RWPE2 (cell line): ENCODE results near the gene NCAN.
"Not testable (repeated sequence)": the region's sequence is repeated elsewhere in the genome, so short reads cannot be mapped to it uniquely, and the experiment has no call there.

ENCODE experiments used
- ATAC-seq: fragments of 200-7000 bp; cut with Tn5 transposase; 3 replicates; pipeline ENCODE4 v1.9.1; 2021; ENCODE audit warnings: low read depth
- DNase-seq: peaks from one replicate; pipeline ENCODE4 v3.0.0-alpha.2; 2020; ENCODE audit warnings: low spot score
- H3K27ac ChIP-seq: fragments of 450-650 bp; 2 replicates; pipeline ENCODE4 v1.5.1; 2017; ENCODE audit warnings: mild to moderate bottlenecking; ENCODE audit not compliant: poor library complexity, severe bottlenecking
- H3K27me3 ChIP-seq: fragments of 250-450 bp; sonication (Bioruptor Pico); 2 replicates; pipeline ENCODE4 v1.5.1; 2021; ENCODE audit warnings: mild to moderate bottlenecking, moderate library complexity; ENCODE audit not compliant: insufficient read depth, poor library complexity, severe bottlenecking
- H3K36me3 ChIP-seq: fragments of 250-450 bp; sonication (Bioruptor Pico); 2 replicates; pipeline ENCODE4 v1.5.1; 2020; ENCODE audit warnings: low read depth, mild to moderate bottlenecking, moderate library complexity
- H3K4me1 ChIP-seq: fragments of 250-450 bp; sonication (Bioruptor Pico); 2 replicates; pipeline ENCODE4 v1.5.1; 2021; ENCODE audit warnings: mild to moderate bottlenecking, moderate library complexity; ENCODE audit not compliant: insufficient read depth, poor library complexity, severe bottlenecking
- H3K4me3 ChIP-seq: fragments of 250-450 bp; sonication (Bioruptor Pico); 2 replicates; pipeline ENCODE4 v1.5.1; 2021; ENCODE audit warnings: mild to moderate bottlenecking, moderate library complexity; ENCODE audit not compliant: severe bottlenecking
- H3K9me3 ChIP-seq: fragments of 250-450 bp; sonication (Bioruptor Pico); 2 replicates; pipeline ENCODE4 v1.5.1; 2021; ENCODE audit warnings: mild to moderate bottlenecking, moderate library complexity; ENCODE audit not compliant: severe bottlenecking
- TF ChIP-seq, protein P1 (sequence below): fragments of 450-650 bp; IDR thresholded peaks from one replicate; pipeline ENCODE4 v1.5.1; 2017; ENCODE audit warnings: mild to moderate bottlenecking, moderate library complexity; ENCODE audit not compliant: poor library complexity, severe bottlenecking

NCAN gene

DNA sequence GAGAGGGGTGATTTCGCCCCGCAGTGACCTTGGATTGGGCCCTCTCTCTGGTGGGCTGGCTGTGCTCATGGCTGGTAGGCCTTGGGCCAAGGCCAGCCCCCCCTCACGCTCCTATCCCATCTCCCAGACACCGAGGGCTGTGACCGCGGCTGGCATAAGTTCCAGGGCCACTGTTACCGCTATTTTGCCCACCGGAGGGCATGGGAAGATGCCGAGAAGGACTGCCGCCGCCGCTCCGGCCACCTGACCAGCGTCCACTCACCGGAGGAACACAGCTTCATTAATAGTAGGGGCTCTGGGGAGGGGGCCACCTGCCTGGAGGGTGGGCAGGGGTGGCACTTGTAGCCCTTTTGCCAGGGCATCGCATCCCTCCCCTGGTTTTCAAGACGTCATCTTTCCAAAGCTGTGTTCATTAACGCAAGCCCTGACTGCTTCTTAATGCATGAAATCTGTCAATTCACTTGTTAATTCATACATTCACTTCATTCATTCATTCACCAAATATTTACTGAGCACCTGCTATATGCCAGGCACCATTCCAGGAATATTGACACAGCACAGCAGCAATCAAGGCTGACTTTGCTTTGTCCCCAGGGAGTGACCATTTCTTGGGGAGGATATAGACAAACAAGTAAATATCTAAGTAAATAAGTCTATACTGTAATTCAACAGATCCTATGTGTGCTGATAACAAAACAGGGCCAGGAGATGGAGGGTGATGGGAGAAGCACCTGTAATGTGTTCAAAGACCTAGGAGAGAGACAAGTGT is 26.6 kb downstream of the NCAN start:
- ATAC-seq, result no peak
- no peaks in the 10 kb centered on the region for H3K4me1 ChIP-seq

DNA sequence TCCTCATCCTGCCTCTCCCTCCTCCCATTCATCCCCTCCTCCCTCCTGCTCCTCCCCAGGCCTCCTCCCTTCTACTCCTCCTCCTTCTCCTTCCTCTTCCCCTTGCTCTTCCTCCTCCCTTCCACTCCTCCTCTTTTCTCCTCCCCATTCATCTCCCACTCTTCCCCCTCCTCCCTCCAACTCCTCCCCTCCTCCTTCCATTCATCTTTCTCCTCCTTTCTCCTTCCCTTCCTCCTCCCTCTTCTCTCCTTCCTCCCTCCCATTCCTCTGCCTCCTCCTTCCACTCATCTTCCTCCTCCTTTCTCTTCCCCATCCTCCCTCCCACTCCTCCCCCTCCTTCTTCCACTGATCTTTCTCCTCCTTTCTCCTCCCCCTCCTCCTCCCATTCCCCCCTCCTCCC is 27.9 kb downstream of the NCAN start:
- Histone ChIP-seq H3K4me3 (no peak overlapping the region), H3K9me3 (peaks cover 5% of the 10 kb centered on the region), H3K36me3 (no peaks in the 10 kb centered on the region), H3K4me1 (no peaks in the 10 kb centered on the region), H3K27me3 (no peaks in the 10 kb centered on the region), H3K27ac (no peak overlapping the region)
- DNase-seq (no peak), ATAC-seq (no peak)
- TF ChIP-seq, protein P1, sequence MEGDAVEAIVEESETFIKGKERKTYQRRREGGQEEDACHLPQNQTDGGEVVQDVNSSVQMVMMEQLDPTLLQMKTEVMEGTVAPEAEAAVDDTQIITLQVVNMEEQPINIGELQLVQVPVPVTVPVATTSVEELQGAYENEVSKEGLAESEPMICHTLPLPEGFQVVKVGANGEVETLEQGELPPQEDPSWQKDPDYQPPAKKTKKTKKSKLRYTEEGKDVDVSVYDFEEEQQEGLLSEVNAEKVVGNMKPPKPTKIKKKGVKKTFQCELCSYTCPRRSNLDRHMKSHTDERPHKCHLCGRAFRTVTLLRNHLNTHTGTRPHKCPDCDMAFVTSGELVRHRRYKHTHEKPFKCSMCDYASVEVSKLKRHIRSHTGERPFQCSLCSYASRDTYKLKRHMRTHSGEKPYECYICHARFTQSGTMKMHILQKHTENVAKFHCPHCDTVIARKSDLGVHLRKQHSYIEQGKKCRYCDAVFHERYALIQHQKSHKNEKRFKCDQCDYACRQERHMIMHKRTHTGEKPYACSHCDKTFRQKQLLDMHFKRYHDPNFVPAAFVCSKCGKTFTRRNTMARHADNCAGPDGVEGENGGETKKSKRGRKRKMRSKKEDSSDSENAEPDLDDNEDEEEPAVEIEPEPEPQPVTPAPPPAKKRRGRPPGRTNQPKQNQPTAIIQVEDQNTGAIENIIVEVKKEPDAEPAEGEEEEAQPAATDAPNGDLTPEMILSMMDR, result no peak

More for the DNA sequence above, 26.6 kb downstream of the NCAN start:
- H3K27me3 ChIP-seq, result no peaks in the 10 kb centered on the region
- TF ChIP-seq, protein P1, result no peak
- H3K9me3 ChIP-seq, result peaks cover 11% of the 10 kb centered on the region
- no peak overlapping the region for H3K27ac ChIP-seq
- no peak overlapping the region for H3K4me3 ChIP-seq
- H3K36me3 ChIP-seq, result no peaks in the 10 kb centered on the region
- no peak for DNase-seq

DNA sequence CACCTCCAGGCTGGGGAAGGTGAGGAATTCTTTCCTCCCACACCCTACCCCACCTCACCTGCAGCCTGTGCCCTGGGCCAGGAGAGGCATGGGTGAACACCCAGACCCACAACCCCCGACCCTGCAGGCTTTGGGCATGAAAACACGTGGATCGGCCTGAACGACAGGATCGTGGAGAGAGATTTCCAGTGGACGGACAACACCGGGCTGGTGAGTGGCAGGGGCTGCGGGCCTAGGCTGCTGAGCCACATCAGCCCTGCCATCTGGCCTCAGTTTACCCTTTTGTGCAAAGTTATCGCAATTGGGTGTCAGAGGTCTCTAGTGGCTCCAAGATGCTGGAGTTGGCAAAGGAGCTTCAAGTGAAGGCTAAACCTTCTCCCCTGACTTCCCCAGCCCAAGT is 28.7 kb downstream of the NCAN start:
- no peaks in the 10 kb centered on the region for H3K4me1 ChIP-seq
- H3K9me3 ChIP-seq, result no peaks in the 10 kb centered on the region
- no peak overlapping the region for H3K4me3 ChIP-seq
- H3K36me3 ChIP-seq, result no peaks in the 10 kb centered on the region
- no peak overlapping the region for H3K27ac ChIP-seq
- ATAC-seq (no peak), DNase-seq (no peak)
- no peaks in the 10 kb centered on the region for H3K27me3 ChIP-seq
- TF ChIP-seq, protein P1, result no peak

DNA sequence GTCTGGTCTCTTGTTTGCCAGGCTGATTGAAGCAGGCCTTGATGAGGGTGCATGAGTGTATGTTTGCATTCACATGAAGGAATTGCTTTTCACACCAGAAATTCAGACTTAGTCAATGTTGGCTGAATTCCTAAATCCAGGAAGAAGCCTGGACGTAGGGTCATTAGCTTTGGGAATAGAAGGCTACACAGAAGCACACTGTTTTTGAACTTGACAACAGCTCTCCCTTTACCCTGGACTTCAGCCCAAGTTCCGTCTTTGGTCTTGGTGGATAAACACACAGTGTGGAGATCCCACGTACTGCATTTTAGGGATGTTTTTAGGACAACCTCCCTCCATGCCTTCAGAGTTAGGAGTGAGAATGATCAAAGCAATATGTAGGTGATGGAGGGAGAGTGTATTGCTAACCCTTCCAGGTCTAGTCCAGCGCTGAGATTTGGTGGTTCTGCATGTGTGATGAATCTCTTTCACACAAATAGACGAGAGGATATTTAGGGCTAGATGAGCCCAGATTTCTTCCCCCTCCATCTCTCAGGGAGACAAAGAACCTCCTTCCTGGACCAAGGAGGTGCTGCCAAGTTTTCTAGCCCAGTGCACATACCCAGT is 38.5 kb downstream of the NCAN start:
- H3K36me3 ChIP-seq, result no peaks in the 10 kb centered on the region
- no peaks in the 10 kb centered on the region for H3K4me1 ChIP-seq
- H3K9me3 ChIP-seq, result no peaks in the 10 kb centered on the region
- H3K27ac ChIP-seq, result no peak overlapping the region
- ATAC-seq, result no peak
- H3K4me3 ChIP-seq, result no peak overlapping the region
- no peaks in the 10 kb centered on the region for H3K27me3 ChIP-seq
- TF ChIP-seq, protein P1, result no peak
- no peak for DNase-seq

DNA sequence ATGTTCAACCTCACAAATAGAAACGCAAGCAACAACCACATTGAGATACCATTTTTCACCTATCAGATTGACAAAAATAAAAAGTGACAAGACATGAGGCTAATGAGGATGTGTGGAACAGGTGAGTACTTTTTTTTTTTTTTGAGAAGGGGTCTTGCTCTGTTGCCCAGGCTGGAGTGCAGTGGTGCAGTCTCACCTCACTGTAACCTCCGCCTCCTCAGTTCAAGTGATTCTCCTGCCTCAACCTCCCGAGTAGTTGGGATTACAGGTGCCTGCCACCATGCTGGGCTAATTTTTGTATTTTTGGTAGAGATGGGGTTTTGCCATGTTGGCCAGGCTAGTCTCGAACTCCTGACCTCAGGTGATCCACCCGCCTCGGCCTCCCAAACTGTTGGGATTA is 41.7 kb downstream of the NCAN start:
- ATAC-seq, H3K4me1 ChIP-seq, H3K27ac ChIP-seq, H3K9me3 ChIP-seq, H3K4me3 ChIP-seq, H3K27me3 ChIP-seq, DNase-seq, H3K36me3 ChIP-seq: not testable (repeated sequence)
